ENCODE results near the gene SLC35F6.

DNA sequence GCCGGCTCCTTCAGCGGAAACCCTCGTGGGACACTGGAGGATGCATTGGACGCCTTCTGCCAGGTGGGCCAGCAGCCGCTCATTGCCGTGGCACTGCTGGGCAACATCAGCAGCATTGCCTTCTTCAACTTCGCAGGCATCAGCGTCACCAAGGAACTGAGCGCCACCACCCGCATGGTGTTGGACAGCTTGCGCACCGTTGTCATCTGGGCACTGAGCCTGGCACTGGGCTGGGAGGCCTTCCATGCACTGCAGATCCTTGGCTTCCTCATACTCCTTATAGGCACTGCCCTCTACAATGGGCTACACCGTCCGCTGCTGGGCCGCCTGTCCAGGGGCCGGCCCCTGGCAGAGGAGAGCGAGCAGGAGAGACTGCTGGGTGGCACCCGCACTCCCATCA is 14.0 kb downstream of the SLC35F6 start:
- TF ChIP-seq, protein P1, sequence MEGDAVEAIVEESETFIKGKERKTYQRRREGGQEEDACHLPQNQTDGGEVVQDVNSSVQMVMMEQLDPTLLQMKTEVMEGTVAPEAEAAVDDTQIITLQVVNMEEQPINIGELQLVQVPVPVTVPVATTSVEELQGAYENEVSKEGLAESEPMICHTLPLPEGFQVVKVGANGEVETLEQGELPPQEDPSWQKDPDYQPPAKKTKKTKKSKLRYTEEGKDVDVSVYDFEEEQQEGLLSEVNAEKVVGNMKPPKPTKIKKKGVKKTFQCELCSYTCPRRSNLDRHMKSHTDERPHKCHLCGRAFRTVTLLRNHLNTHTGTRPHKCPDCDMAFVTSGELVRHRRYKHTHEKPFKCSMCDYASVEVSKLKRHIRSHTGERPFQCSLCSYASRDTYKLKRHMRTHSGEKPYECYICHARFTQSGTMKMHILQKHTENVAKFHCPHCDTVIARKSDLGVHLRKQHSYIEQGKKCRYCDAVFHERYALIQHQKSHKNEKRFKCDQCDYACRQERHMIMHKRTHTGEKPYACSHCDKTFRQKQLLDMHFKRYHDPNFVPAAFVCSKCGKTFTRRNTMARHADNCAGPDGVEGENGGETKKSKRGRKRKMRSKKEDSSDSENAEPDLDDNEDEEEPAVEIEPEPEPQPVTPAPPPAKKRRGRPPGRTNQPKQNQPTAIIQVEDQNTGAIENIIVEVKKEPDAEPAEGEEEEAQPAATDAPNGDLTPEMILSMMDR (optimal IDR thresholded peaks at IDR 0.05 in 1 of 3, IDR thresholded peaks at IDR 0.05 in 1 of 3, conservative IDR thresholded peaks at IDR 0.05 in 1 of 3; ENCODE audit: extremely low read depth in 1 of 3, insufficient read depth in 2 of 3, low read length in 3 of 3): no peak
- TF ChIP-seq EZH2 (IDR thresholded peaks at IDR 0.05; ENCODE audit: low read length): no peak

Data from keratinocyte (primary cell).